ENCODE results near the gene DNM3. TPM values are rescaled to one million over a fixed set of nuclear protein-coding genes. Genes with fewer than 3 reads are reported as not detected.

The DNM3 gene
- total and polyA plus RNA-seq, 2 experiments from 2014 or later: 0.11 to 1.4 TPM

GRCh38 chr1:171817511-171818265 lies 23.6 kb upstream of the DNM3 start:
- no peaks in the 10 kb centered on the region for H3K9me2 ChIP-seq (ENCODE audit: insufficient read depth)
- no peak overlapping the region for H3K9ac ChIP-seq
- H3F3A ChIP-seq (ENCODE audit: insufficient read depth): peaks cover 24% of the 10 kb centered on the region
- no peaks in the 10 kb centered on the region for H3K79me2 ChIP-seq (ENCODE audit: insufficient read depth)
- H4K20me1 ChIP-seq (ENCODE audit: insufficient read depth): no peaks in the 10 kb centered on the region
- no peak overlapping the region for H2AFZ ChIP-seq
- peak overlapping the region; percentile 37 for H3K4me2 ChIP-seq (ENCODE audit: unreplicated experiment)
- peaks cover 33% of the 10 kb centered on the region for H3K4me1 ChIP-seq (ENCODE audit: insufficient read depth)
- peak overlapping the region; percentile 38 for H3K27ac ChIP-seq
- peak; percentile 96 for DNase-seq
- TF ChIP-seq EZH2phosphoT487 (IDR thresholded peaks at IDR 0.05; ENCODE audit: insufficient read depth, low read depth) (no peak), EZH2 (IDR thresholded peaks at IDR 0.05; ENCODE audit: insufficient read depth, poor library complexity, severe bottlenecking) (no peak)
- no peaks in the 10 kb centered on the region for H3K27me3 ChIP-seq (replicated peaks; ENCODE audit: insufficient read depth)
- H3K4me3 ChIP-seq: no peak overlapping the region
- no peaks in the 10 kb centered on the region for H3K9me3 ChIP-seq (ENCODE audit: low read depth)
- in situ Hi-C loops (cut with MboI): loop anchor here (25.0 kb wide), 1 partner anchor 595 kb away; the partner anchor contains the start of gene C1orf105
- WGBS, 2 experiments (ENCODE audit: low coverage in 1 of 2, low lambda C conversion rate in 2 of 2, missing lambda C conversion rate in 2 of 2): 3 to 4% methylated on average over 3 of the region's 3 CpGs
- no peaks in the 10 kb centered on the region for H3K36me3 ChIP-seq (ENCODE audit: low read depth)

GRCh38 chr1:171819946-171820345 lies 21.4 kb upstream of the DNM3 start:
- H2AFZ ChIP-seq: no peak overlapping the region
- WGBS, 2 experiments (ENCODE audit: low coverage in 1 of 2, low lambda C conversion rate in 2 of 2, missing lambda C conversion rate in 2 of 2): 18 to 25% methylated on average over 2 of the region's 2 CpGs
- H3K79me2 ChIP-seq (ENCODE audit: insufficient read depth): no peaks in the 10 kb centered on the region
- no peaks in the 10 kb centered on the region for H3K36me3 ChIP-seq (ENCODE audit: low read depth)
- no peak overlapping the region for H3K4me3 ChIP-seq
- H3K9me2 ChIP-seq (ENCODE audit: insufficient read depth): no peaks in the 10 kb centered on the region
- no peaks in the 10 kb centered on the region for H3K9me3 ChIP-seq (ENCODE audit: low read depth)
- H3K4me2 ChIP-seq (ENCODE audit: unreplicated experiment): no peak overlapping the region
- peaks cover 29% of the 10 kb centered on the region for H3K4me1 ChIP-seq (ENCODE audit: insufficient read depth)
- no peak for DNase-seq
- H4K20me1 ChIP-seq (ENCODE audit: insufficient read depth): no peaks in the 10 kb centered on the region
- H3F3A ChIP-seq (ENCODE audit: insufficient read depth): peaks cover 20% of the 10 kb centered on the region
- H3K27ac ChIP-seq: no peak overlapping the region
- TF ChIP-seq EZH2phosphoT487 (IDR thresholded peaks at IDR 0.05; ENCODE audit: insufficient read depth, low read depth) (no peak), EZH2 (IDR thresholded peaks at IDR 0.05; ENCODE audit: insufficient read depth, poor library complexity, severe bottlenecking) (no peak)
- no peak overlapping the region for H3K9ac ChIP-seq
- in situ Hi-C loops (cut with MboI): loop anchor here (25.0 kb wide), 1 partner anchor 592 kb away; the partner anchor contains the start of gene C1orf105
- no peaks in the 10 kb centered on the region for H3K27me3 ChIP-seq (replicated peaks; ENCODE audit: insufficient read depth)

- in situ Hi-C loops (cut with MboI): no loop called here
- TF ChIP-seq EZH2phosphoT487 (IDR thresholded peaks at IDR 0.05; ENCODE audit: insufficient read depth, low read depth) (no peak), EZH2 (IDR thresholded peaks at IDR 0.05; ENCODE audit: insufficient read depth, poor library complexity, severe bottlenecking) (no peak)
- Histone ChIP-seq H3K27ac (no peak overlapping the region), H3F3A (ENCODE audit: insufficient read depth) (no peaks in the 10 kb centered on the region), H4K20me1 (ENCODE audit: insufficient read depth) (no peaks in the 10 kb centered on the region), H3K4me2 (ENCODE audit: unreplicated experiment) (no peak overlapping the region), H3K27me3 (replicated peaks; ENCODE audit: insufficient read depth) (no peaks in the 10 kb centered on the region), H3K36me3 (ENCODE audit: low read depth) (no peaks in the 10 kb centered on the region), H3K79me2 (ENCODE audit: insufficient read depth) (no peaks in the 10 kb centered on the region), H3K4me1 (ENCODE audit: insufficient read depth) (no peaks in the 10 kb centered on the region), H3K9me2 (ENCODE audit: insufficient read depth) (no peaks in the 10 kb centered on the region), H3K4me3 (no peak overlapping the region), H2AFZ (no peak overlapping the region), H3K9ac (no peak overlapping the region), H3K9me3 (ENCODE audit: low read depth) (no peaks in the 10 kb centered on the region)
- no peak for DNase-seq
- 0% methylated on average over 1 of the region's 1 CpG for WGBS, 2 experiments (ENCODE audit: low coverage in 1 of 2, low lambda C conversion rate in 2 of 2, missing lambda C conversion rate in 2 of 2)
Observed at GRCh38 chr1:171826973-171827372, 14.3 kb upstream of the DNM3 start.

- Histone ChIP-seq H4K20me1 (ENCODE audit: insufficient read depth) (no peaks in the 10 kb centered on the region), H3K36me3 (ENCODE audit: low read depth) (no peaks in the 10 kb centered on the region), H2AFZ (no peak overlapping the region), H3K4me2 (ENCODE audit: unreplicated experiment) (no peak overlapping the region), H3K4me1 (ENCODE audit: insufficient read depth) (peaks cover 8% of the 10 kb centered on the region), H3K79me2 (ENCODE audit: insufficient read depth) (no peaks in the 10 kb centered on the region), H3K9me3 (ENCODE audit: low read depth) (no peaks in the 10 kb centered on the region), H3K9me2 (ENCODE audit: insufficient read depth) (no peaks in the 10 kb centered on the region), H3F3A (ENCODE audit: insufficient read depth) (0 out of 2 replicates have a peak, but pooled peaks cover 4% of the 10 kb centered on the region), H3K27ac (no peak overlapping the region), H3K9ac (no peak overlapping the region), H3K4me3 (no peak overlapping the region), H3K27me3 (replicated peaks; ENCODE audit: insufficient read depth) (no peaks in the 10 kb centered on the region)
- DNase-seq: no peak
- in situ Hi-C loops (cut with MboI): no loop called here
- TF ChIP-seq EZH2phosphoT487 (IDR thresholded peaks at IDR 0.05; ENCODE audit: insufficient read depth, low read depth): no peak
- WGBS, 2 experiments (ENCODE audit: low coverage in 1 of 2, low lambda C conversion rate in 2 of 2, missing lambda C conversion rate in 2 of 2): 92% methylated on average over 10 to 11 of the region's 11 CpGs
Observed at GRCh38 chr1:171828794-171829193, 12.5 kb upstream of the DNM3 start.

Data from GM23248 (cell line).